Activated CD4-positive, alpha-beta T cell treated with anti-CD3 and anti-CD28 coated beads, Interleukin-2, amount 10 ng/mL, durations not matched to agents 24 days and 14 days (primary cell): ENCODE measurements around the gene MAN2A1. TPM values are rescaled to one million over a fixed set of nuclear protein-coding genes. Genes with fewer than 3 reads are reported as not detected.
"Not testable (repeated sequence)": the region's sequence is repeated elsewhere in the genome, so short reads cannot be mapped to it uniquely, and the experiment has no call there.

ENCODE experiments used
- DNase-seq: peaks from one replicate; pipeline ENCODE4 v3.0.0; 2022
- H3K27ac Mint-ChIP-seq: one replicate; pipeline ENCODE4 v1.8.0; 2022; ENCODE audit warnings: mild to moderate bottlenecking, mixed read lengths
- H3K27me3 Mint-ChIP-seq: one replicate; pipeline ENCODE4 v1.8.0; 2022; ENCODE audit warnings: mixed read lengths
- H3K36me3 Mint-ChIP-seq: one replicate; pipeline ENCODE4 v1.8.0; 2022; ENCODE audit warnings: low read depth, mild to moderate bottlenecking, mixed read lengths
- H3K4me1 Mint-ChIP-seq: one replicate; pipeline ENCODE4 v1.8.0; 2021; ENCODE audit warnings: mixed read lengths
- H3K4me3 Mint-ChIP-seq: one replicate; pipeline ENCODE4 v1.8.0; 2022; ENCODE audit warnings: mild to moderate bottlenecking, moderate library complexity, mixed read lengths
- H3K9me3 Mint-ChIP-seq: one replicate; pipeline ENCODE4 v1.8.0; 2021; ENCODE audit warnings: mixed read lengths
- intact Hi-C: fragments of 100-400 bp; cut with micrococcal nuclease; formaldehyde crosslinking; loops from one replicate; pipeline ENCODE4 v1.15.1; 2023
- total RNA-seq: library from RNA; stranded (reverse); gene quantifications from 2 replicates; pipeline ENCODE4 v1.2.3, GENCODE V29; 2022

MAN2A1 gene
- total RNA-seq, 1 donor from 2014 or later, result 32.9 TPM

- Mint-ChIP-seq H3K36me3 (peaks cover 44% of the 10 kb centered on the region), H3K27ac (peak overlapping the region; percentile 17), H3K4me1 (peaks cover 13% of the 10 kb centered on the region), H3K27me3 (no peaks in the 10 kb centered on the region), H3K9me3 (peaks cover 6% of the 10 kb centered on the region), H3K4me3 (no peak overlapping the region)
- intact Hi-C loops, result no loop called here
- no peak for DNase-seq
Measured at GRCh38 chr5:109868737-109869136, 179.0 kb downstream of the MAN2A1 start.

GRCh38 chr5:109873687-109874086 lies 184.0 kb downstream of the MAN2A1 start:
- H3K27ac Mint-ChIP-seq, result no peak overlapping the region
- no peak overlapping the region for H3K4me3 Mint-ChIP-seq
- intact Hi-C loops, result no loop called here
- H3K36me3 Mint-ChIP-seq, result peaks cover 9% of the 10 kb centered on the region
- DNase-seq, result no peak
- H3K27me3 Mint-ChIP-seq, result no peaks in the 10 kb centered on the region
- H3K9me3 Mint-ChIP-seq, result peaks cover 11% of the 10 kb centered on the region
- peaks cover 19% of the 10 kb centered on the region for H3K4me1 Mint-ChIP-seq

- Mint-ChIP-seq H3K27me3 (no peaks in the 10 kb centered on the region), H3K36me3 (peaks cover 6% of the 10 kb centered on the region), H3K4me3 (no peak overlapping the region), H3K4me1 (peaks cover 15% of the 10 kb centered on the region), H3K27ac (no peak overlapping the region), H3K9me3 (peaks cover 11% of the 10 kb centered on the region)
- no peak for DNase-seq
- intact Hi-C loops, result no loop called here
Measured at GRCh38 chr5:109874108-109874507, 184.4 kb downstream of the MAN2A1 start.

- peaks cover 16% of the 10 kb centered on the region for H3K4me1 Mint-ChIP-seq
- peaks cover 4% of the 10 kb centered on the region for H3K36me3 Mint-ChIP-seq
- no peak overlapping the region for H3K27ac Mint-ChIP-seq
- peaks cover 11% of the 10 kb centered on the region for H3K9me3 Mint-ChIP-seq
- no peaks in the 10 kb centered on the region for H3K27me3 Mint-ChIP-seq
- H3K4me3 Mint-ChIP-seq, result no peak overlapping the region
- intact Hi-C loops, result no loop called here
- no peak for DNase-seq
Measured at GRCh38 chr5:109876030-109876725, 186.5 kb downstream of the MAN2A1 start.

GRCh38 chr5:109876941-109877669 lies 187.4 kb downstream of the MAN2A1 start:
- intact Hi-C loops, result no loop called here
- peaks cover 16% of the 10 kb centered on the region for H3K4me1 Mint-ChIP-seq

GRCh38 chr5:109877670-109878045 lies 187.9 kb downstream of the MAN2A1 start:
- Mint-ChIP-seq H3K27ac (no peak overlapping the region), H3K36me3 (no peaks in the 10 kb centered on the region), H3K4me3 (no peak overlapping the region), H3K9me3 (peaks cover 6% of the 10 kb centered on the region), H3K4me1 (peaks cover 18% of the 10 kb centered on the region), H3K27me3 (no peaks in the 10 kb centered on the region)
- intact Hi-C loops, result no loop called here
- no peak for DNase-seq

More at GRCh38 chr5:109876941-109877669, 187.4 kb downstream of the MAN2A1 start:
- DNase-seq, result no peak
- no peak overlapping the region for H3K4me3 Mint-ChIP-seq
- H3K36me3 Mint-ChIP-seq, result peaks cover 2% of the 10 kb centered on the region
- no peaks in the 10 kb centered on the region for H3K27me3 Mint-ChIP-seq
- H3K9me3 Mint-ChIP-seq, result peaks cover 11% of the 10 kb centered on the region
- H3K27ac Mint-ChIP-seq, result no peak overlapping the region

- no peak overlapping the region for H3K4me3 Mint-ChIP-seq
- peaks cover 18% of the 10 kb centered on the region for H3K4me1 Mint-ChIP-seq
- no peak for DNase-seq
- H3K36me3 Mint-ChIP-seq, result no peaks in the 10 kb centered on the region
- peaks cover 4% of the 10 kb centered on the region for H3K9me3 Mint-ChIP-seq
- H3K27ac Mint-ChIP-seq, result no peak overlapping the region
- intact Hi-C loops, result no loop called here
- no peaks in the 10 kb centered on the region for H3K27me3 Mint-ChIP-seq
Measured at GRCh38 chr5:109878887-109879286, 189.2 kb downstream of the MAN2A1 start.

GRCh38 chr5:109880907-109881685 lies 191.4 kb downstream of the MAN2A1 start:
- DNase-seq, result no peak
- no peaks in the 10 kb centered on the region for H3K36me3 Mint-ChIP-seq
- peaks cover 7% of the 10 kb centered on the region for H3K4me1 Mint-ChIP-seq
- no peak overlapping the region for H3K4me3 Mint-ChIP-seq
- intact Hi-C loops, result no loop called here
- H3K9me3 Mint-ChIP-seq, result no peaks in the 10 kb centered on the region
- no peak overlapping the region for H3K27ac Mint-ChIP-seq
- H3K27me3 Mint-ChIP-seq, result no peaks in the 10 kb centered on the region

- intact Hi-C loops, result no loop called here
- H3K4me3 Mint-ChIP-seq, result no peak overlapping the region
Measured at GRCh38 chr5:109882546-109882945, 192.8 kb downstream of the MAN2A1 start.

GRCh38 chr5:109884676-109885075 lies 194.9 kb downstream of the MAN2A1 start:
- intact Hi-C loops, result no loop called here
- H3K9me3 Mint-ChIP-seq, result no peaks in the 10 kb centered on the region
- peaks cover 4% of the 10 kb centered on the region for H3K4me1 Mint-ChIP-seq
- H3K36me3 Mint-ChIP-seq, result no peaks in the 10 kb centered on the region
- no peak overlapping the region for H3K4me3 Mint-ChIP-seq
- H3K27ac Mint-ChIP-seq, result no peak overlapping the region
- DNase-seq, result no peak
- H3K27me3 Mint-ChIP-seq, result no peaks in the 10 kb centered on the region

More at GRCh38 chr5:109882546-109882945, 192.8 kb downstream of the MAN2A1 start:
- Mint-ChIP-seq H3K36me3 (no peaks in the 10 kb centered on the region), H3K9me3 (no peaks in the 10 kb centered on the region), H3K4me1 (peaks cover 4% of the 10 kb centered on the region), H3K27me3 (no peaks in the 10 kb centered on the region), H3K27ac (no peak overlapping the region)
- DNase-seq, result no peak

GRCh38 chr5:109885205-109885604 lies 195.5 kb downstream of the MAN2A1 start:
- DNase-seq, result no peak
- H3K27me3 Mint-ChIP-seq, result no peaks in the 10 kb centered on the region
- no peak overlapping the region for H3K4me3 Mint-ChIP-seq
- H3K27ac Mint-ChIP-seq, result no peak overlapping the region
- H3K9me3 Mint-ChIP-seq, result no peaks in the 10 kb centered on the region
- no peaks in the 10 kb centered on the region for H3K36me3 Mint-ChIP-seq
- H3K4me1 Mint-ChIP-seq, result peaks cover 4% of the 10 kb centered on the region
- intact Hi-C loops, result no loop called here

GRCh38 chr5:109888989-109889388 lies 199.3 kb downstream of the MAN2A1 start:
- no peak for DNase-seq
- Mint-ChIP-seq H3K9me3 (peaks cover 8% of the 10 kb centered on the region), H3K4me1 (no peaks in the 10 kb centered on the region), H3K27ac (no peak overlapping the region), H3K27me3 (no peaks in the 10 kb centered on the region), H3K36me3 (no peaks in the 10 kb centered on the region), H3K4me3 (no peak overlapping the region)
- intact Hi-C loops, result no loop called here

- H3K4me1 Mint-ChIP-seq, DNase-seq, H3K27ac Mint-ChIP-seq, H3K27me3 Mint-ChIP-seq, intact Hi-C loops, H3K4me3 Mint-ChIP-seq, H3K36me3 Mint-ChIP-seq: not testable (repeated sequence)
- H3K9me3 Mint-ChIP-seq, result peaks cover 25% of the 10 kb centered on the region
Measured at GRCh38 chr5:109893271-109893670, 203.5 kb downstream of the MAN2A1 start.
